ENCODE data around the gene SLC12A7.
"Not testable (repeated sequence)": the region's sequence is repeated elsewhere in the genome, so short reads cannot be mapped to it uniquely, and the experiment has no call there.

The SLC12A7 gene

DNA sequence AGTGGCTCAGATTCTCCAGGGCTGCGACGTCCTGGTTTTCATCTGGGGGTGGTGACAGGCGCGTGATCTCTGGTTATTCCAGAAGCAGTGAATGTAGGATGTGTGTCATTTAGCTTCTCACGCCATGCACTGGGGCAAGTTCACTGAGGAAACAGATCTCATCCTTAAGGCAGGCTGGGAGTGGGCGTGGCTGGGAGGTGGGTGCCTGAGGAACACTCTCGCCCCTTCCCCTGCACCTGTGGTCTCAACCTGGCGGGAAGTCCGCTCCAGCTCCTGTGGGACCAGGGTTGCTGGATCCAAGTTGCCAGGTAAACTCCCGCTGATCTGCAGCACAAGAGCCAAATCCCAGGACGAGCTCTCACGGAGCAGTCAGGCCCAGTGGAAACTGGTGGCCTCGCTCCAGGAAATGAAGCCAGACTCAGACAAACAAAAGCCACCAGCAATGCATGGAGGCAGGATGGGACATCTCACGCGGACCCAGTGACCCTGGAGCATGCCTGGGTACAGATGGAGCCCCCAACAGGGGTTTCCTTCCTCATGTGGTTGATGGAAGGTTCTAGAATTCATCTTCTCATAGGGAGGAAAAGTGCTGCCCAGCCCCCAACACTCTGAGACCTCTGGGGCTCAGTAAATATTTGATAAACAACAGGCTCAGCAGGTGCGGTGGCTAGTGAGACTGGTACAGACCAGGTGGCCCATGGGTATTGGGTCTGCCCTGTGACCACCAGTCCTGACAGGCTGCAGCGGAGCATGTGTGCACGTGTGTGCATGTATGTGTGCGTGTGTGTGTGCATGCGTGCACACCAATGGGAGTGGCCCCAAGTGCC, 16.3 kb upstream of the SLC12A7 start:
- TF ChIP-seq, protein P1, sequence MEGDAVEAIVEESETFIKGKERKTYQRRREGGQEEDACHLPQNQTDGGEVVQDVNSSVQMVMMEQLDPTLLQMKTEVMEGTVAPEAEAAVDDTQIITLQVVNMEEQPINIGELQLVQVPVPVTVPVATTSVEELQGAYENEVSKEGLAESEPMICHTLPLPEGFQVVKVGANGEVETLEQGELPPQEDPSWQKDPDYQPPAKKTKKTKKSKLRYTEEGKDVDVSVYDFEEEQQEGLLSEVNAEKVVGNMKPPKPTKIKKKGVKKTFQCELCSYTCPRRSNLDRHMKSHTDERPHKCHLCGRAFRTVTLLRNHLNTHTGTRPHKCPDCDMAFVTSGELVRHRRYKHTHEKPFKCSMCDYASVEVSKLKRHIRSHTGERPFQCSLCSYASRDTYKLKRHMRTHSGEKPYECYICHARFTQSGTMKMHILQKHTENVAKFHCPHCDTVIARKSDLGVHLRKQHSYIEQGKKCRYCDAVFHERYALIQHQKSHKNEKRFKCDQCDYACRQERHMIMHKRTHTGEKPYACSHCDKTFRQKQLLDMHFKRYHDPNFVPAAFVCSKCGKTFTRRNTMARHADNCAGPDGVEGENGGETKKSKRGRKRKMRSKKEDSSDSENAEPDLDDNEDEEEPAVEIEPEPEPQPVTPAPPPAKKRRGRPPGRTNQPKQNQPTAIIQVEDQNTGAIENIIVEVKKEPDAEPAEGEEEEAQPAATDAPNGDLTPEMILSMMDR (IDR thresholded peaks at IDR 0.05; ENCODE audit: low read depth, low read length) = no peak
- in situ Hi-C loops (cut with HindIII; ENCODE audit: low sequenced_read_pairs) = no loop called here
- H3K4me3 ChIP-seq (ENCODE audit: low read depth, low read length) = no peak overlapping the region
- DNase-seq (ENCODE audit: low read depth, low spot score) = no peak

DNA sequence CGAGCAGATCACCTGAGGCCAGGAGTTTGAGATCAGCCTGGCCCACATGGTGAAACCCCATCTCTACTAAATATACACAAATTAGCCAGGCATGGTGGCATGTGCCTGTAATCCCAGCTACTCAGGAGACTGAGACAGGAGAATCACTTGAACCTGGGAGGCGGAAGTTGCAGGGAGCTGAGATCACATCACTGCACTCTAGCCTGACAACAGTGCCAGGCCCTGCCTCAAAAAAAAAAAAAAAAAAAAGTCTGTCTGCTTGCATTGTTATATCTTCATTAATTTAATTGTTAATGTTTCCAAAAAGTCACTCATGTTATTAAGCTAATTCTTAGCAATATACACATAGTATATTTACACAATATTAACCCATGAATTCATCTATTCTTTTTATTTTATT, 13.8 kb upstream of the SLC12A7 start:
- in situ Hi-C loops (cut with HindIII; ENCODE audit: low sequenced_read_pairs); H3K4me3 ChIP-seq (ENCODE audit: low read depth, low read length); DNase-seq (ENCODE audit: low read depth, low spot score): not testable (repeated sequence)

DNA sequence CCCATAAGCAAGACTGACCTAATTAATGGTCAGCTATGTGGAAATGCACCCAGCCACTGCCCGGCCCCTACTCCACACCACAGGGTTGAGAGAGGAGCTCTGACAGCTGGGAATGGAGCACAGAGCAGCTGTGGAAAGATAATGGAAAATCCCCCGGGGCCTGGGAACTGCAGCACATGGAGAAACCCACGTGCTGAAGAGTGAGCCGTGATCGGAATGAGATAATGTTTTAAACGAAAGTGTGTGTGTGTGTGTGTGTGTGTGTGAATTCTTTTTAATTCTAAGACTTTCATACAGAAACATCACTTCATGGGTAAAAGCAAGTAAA, 13.1 kb upstream of the SLC12A7 start:
- H3K4me3 ChIP-seq (ENCODE audit: low read depth, low read length) = no peak overlapping the region
- in situ Hi-C loops (cut with HindIII; ENCODE audit: low sequenced_read_pairs) = no loop called here
- no peak for DNase-seq (ENCODE audit: low read depth, low spot score)
- TF ChIP-seq, protein P1 (IDR thresholded peaks at IDR 0.05; ENCODE audit: low read depth, low read length) = no peak

DNA sequence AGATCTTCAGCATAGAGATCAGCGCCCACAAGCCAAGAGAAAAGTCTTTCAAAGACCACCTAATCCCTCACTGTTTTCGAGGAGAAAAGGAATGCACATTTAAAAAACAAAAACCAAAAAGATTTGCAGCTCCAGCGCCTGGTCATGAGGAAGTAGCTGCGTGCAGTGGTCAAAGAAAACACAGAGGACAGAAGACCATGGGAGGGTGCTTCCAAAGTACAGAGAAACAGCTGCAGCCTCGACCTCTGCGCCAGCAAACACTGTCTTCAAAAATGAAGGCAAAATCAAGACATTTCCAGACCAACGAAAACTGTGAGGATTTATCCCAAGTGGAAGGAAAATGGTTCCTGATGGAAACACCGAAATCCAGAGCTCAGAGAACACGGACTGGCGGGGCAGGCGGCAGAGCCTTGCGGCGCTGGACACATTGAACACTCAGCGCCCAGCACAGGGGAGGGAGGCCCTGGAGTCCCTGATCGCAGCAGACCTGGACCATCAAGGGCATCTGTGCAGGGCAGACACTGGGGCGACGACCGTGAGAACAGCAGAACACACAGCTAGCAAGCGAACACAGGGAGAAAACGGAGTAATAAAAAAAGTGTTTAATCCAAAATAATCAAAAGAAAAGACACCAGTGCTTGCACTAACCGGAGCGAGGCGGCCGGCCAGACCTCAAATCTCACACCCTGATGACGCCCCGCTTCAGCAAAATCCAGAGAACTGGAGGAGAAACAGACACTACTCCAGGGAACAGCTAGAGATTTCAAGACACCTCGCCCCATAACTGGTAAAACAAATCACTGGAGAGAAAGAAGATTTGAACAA, 12.6 kb upstream of the SLC12A7 start:
- in situ Hi-C loops (cut with HindIII; ENCODE audit: low sequenced_read_pairs) = no loop called here
- TF ChIP-seq, protein P1 (IDR thresholded peaks at IDR 0.05; ENCODE audit: low read depth, low read length) = no peak
- DNase-seq (ENCODE audit: low read depth, low spot score) = no peak
- H3K4me3 ChIP-seq (ENCODE audit: low read depth, low read length) = no peak overlapping the region

DNA sequence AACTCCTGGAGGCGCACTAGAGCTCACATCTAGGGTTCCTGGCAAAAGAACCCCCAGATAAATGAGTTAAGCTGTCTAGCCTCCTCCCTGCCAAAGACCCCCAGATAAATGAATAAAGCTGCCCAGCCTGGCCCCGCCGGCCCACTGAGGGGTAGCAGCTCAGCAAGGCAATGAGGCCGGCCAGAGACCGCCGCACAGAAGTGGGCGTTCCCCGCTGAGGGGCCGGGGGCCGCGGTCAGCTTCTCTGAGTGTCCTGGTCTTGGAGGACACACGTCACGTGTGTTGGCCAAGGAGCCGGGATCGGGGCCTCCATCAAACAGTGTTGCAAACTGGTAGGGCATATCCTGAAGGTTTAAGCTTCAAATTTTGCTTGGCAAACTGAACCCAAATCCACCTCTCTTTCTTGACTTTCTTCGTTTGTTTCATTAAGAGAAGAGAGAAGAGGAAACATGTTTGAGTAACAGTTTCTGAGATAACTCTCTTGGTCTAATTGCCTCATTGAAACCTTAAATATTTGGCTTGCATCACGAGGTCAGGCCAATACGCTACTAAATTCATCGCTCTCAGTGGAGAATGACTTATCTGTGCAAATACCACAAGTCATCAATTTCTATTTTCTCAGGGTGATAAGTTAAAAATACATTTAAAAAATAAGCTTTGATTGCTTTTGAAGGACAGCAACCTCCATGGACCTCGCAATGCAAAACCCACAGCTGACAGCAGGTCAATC, 11.7 kb upstream of the SLC12A7 start:
- in situ Hi-C loops (cut with HindIII; ENCODE audit: low sequenced_read_pairs) = no loop called here
- H3K4me3 ChIP-seq (ENCODE audit: low read depth, low read length) = no peak overlapping the region
- no peak for DNase-seq (ENCODE audit: low read depth, low spot score)
- TF ChIP-seq, protein P1 (IDR thresholded peaks at IDR 0.05; ENCODE audit: low read depth, low read length) = no peak

DNA sequence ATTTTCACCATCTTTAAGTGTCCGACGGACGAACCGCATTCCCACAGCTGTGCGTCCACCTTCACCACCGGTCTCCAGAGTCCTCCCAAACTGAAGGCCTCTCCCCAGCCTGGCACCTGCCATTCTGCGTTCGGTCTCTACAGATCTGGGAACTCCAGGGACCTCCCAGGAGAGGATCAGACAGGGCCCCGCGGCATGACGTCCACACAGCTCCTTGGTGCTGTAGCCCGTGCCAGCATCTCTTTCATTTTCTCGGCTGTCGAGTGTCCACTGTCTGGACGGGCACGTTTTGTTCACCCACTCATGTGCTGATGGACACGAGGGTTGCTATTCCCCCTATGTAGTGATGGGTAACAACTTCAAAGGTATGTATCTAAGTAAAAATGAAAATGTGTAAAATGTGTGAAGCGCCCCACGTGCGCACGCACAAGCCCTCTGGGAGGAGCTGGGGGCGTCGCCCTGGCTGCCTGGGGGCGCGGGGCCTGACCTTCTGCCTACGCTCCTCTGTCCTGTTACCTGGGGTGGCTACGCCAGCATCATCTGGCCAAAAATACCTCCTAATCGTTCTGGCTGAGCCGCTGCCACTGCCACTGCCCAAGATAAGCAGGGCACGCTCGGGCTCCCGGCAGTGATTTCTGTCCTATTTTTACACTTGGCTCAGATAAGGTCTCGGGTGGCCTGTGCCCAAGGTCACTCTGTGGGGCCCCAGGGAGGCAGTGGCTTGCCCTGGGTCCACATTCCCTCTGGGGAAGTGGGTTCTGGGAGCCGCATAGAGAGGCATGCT, 10.8 kb upstream of the SLC12A7 start:
- in situ Hi-C loops (cut with HindIII; ENCODE audit: low sequenced_read_pairs) = no loop called here

More for the DNA sequence above, 10.8 kb upstream of the SLC12A7 start:
- TF ChIP-seq, protein P1 (IDR thresholded peaks at IDR 0.05; ENCODE audit: low read depth, low read length) = no peak
- H3K4me3 ChIP-seq (ENCODE audit: low read depth, low read length) = no peak overlapping the region
- no peak for DNase-seq (ENCODE audit: low read depth, low spot score)
